Ammon's horn (tissue), 1 donor: ENCODE measurements around the gene MYO15B.

ENCODE experiments used
- DNase-seq: peaks from one replicate; pipeline ENCODE4 v3.0.0-alpha.2; 2016; ENCODE audit warnings: low spot score

MYO15B gene

DNA sequence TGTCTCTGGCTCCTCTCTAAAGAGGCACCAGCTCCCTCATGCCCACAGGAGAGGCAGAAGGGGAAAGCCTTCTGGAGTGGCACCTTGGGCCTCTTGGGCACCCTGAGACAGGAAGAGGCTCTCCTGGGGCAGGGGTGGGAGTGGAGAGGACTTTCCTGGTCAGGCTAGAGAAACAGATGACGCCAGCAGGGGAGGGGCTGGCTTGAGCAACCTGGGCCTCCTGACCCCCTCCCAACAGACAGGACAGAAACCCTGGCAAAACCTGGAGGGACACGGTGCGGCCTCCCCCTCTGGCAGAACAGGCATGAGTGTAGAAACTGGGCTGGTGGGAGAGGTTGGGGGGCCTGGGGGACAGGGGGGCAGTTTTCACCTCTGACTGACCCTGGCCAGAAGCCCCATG is 51.7 kb downstream of the MYO15B start:
- DNase-seq = no peak

- no peak for DNase-seq
Observed at GRCh38 chr17:75639771-75640555, 52.4 kb downstream of the MYO15B start.

DNA sequence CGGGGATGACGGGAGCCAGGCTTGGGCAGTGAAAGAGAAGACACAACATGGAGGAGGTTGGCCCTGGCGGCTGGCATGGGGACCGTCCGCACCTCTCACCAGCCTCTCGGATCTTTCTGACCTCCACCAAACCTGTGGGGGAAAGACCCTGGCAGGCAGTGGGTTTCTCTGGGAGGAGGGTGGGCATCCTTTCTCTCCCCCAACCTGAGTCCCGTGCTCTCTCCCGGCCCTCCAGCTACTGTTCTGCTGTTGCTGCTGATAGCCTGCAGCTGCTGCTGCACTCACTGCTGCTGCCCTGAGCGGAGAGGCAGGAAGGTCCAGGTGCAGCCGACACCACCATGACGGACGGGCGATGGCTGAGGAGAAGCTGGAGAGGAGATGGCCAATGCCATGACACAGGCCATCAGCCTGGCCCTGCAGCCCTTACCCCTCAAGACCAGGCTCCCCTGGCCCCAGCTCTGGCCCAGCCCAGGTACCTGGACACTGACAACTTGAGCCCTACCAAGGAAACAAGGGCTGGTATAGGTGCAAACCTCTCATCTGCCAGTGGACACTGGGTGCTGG is 53.0 kb downstream of the MYO15B start:
- DNase-seq = no peak

DNA sequence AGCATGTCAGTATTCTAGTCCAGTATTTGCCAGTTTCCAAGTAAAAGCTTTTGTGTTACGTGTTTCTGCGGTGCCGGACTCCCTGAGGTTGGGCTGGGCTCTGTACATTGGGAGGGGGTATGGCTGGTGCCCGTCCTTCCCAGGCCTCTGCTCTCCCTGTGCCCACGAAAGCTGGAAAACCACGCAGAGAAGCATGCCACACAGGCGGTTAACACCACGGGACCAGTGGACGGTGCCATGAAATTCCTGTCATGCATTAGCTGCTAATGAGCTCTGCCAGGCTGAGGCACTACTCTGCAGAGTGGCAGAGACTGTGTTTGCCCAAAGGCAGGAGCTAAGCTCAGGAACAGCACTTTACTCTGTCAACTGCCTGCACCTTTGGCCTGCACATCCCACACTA is 53.7 kb downstream of the MYO15B start:
- DNase-seq = peak; percentile 63

DNA sequence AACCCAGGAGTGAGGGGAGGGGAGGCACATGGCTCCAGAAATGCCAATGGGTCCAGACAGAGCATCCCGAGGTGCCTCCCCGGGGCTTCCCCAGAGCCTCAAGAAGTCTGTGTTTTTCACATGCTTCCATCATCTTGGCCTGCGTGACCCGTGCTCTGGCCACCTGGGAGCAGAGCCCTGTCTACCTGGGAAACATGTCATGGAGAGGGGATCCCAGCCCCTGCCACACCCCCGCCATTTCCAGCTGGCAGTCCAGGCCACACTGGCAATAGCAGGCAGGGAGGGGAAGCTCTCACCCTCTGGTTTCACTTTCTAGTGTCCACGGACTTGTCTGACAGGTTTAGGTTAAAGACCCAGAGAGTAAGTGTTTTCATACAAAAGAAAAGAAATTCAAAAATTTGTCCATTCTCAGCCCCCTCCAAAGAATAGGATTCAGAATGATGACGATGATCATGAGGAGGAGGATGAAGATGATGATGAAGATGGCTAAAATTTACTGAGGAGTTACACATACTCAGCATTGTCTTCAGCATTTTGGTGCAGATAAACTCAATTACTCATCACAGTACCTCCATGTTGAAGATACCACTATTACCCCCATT is 54.7 kb downstream of the MYO15B start:
- no peak for DNase-seq

DNA sequence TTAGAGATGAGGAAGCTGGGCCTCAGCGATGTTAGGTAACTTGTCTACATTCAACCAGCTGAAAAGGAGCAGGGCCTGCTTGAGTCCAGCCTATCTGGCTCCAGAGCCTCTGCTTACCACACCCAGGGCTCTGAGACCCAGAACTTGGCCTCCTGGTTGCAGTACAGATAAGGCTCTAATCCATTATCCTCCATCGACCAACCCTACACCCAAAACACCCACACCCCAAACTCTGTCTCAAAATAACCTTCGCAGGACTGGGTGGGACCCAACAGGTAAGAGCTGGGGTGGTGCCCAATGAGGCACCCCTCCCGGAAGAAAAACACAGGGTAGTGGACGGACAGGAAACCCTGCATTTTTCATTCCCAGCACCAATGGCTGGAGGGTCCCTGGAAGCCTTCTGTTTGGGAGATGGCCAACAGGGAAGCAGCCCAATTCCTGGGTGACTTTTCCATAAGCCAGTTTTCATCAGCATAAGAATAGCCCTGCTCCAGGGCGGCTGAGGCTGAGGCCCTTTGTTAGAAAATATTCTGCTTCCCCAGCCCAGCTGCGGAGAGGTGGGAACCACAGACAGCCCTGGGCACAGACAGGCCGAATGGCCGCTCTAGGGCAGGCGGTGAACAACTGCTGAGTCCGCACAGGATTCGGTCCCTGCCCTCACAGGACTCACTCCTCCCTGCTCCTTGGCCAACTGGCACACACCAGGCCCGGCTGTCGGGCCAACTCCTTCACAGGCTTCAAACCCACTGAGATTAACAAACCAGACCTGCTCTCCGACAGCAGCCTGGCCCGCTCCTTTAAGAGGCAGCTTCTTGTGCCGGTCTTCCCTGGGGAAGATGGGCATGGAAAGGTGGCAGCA is 55.4 kb downstream of the MYO15B start:
- no peak for DNase-seq

DNA sequence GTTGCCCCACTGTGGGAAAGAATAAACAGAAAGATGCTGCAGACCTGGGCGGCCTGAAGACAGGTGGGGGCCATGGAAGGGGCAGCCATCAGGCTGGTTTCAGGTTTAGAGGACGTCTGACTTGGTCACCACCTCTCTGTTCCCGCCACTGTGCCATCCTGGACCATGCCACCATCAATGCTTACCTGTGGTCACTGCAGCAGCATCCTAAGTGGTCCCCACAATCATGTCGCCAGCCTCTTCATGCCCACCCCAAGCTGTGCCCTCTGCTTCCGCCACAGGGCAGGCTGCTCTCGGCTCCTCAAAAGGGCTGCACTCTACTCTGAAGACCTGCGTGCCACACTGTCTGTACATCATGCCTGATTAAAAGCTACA is 56.0 kb downstream of the MYO15B start:
- no peak for DNase-seq

DNA sequence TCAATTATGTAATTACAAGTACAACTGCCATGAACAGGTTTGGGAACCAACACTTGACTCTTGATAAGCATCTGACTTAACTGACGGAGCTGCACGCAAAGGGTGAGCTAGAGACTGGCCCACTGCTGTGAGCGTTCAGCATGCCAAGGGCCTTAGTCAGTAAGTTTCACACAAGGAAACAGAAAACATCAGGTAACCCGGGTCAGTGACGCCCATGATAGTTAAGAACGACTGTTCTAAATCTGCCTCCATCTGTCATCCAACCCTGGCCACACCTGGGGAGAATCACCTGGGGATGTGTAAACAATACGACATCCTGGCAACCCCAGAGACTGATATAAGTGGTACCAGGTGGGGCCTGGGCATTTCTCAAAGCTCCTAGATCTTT is 57.9 kb downstream of the MYO15B start:
- DNase-seq = no peak

- peak; percentile 93 for DNase-seq
Observed at GRCh38 chr17:75645889-75646637, 58.5 kb downstream of the MYO15B start.

- DNase-seq = no peak
Observed at GRCh38 chr17:75646638-75646992, 59.0 kb downstream of the MYO15B start.

- no peak for DNase-seq
Observed at GRCh38 chr17:75647061-75647460, 59.5 kb downstream of the MYO15B start.

- DNase-seq = no peak
Observed at GRCh38 chr17:75647921-75648320, 60.3 kb downstream of the MYO15B start.

- no peak for DNase-seq
Observed at GRCh38 chr17:75649687-75650086, 62.1 kb downstream of the MYO15B start.

DNA sequence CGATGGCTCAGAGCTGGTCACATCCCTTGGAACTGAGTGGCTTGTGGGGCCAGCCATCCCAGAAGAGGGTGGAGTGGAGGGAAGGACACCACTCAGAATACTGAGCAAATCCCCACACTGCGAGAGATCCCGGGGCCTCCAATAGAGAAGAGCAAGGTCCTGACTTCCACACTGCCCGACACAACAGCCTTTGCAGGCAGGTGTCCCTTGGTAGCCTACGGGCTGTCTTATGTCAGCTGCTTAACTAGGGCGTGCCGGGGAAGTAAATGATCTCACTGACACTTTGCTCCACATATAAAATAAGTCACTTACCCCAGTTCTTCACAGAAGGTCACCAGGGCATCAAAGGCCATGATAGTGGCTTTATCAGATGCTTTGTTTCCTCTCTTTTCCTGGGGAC is 63.3 kb downstream of the MYO15B start:
- no peak for DNase-seq

DNA sequence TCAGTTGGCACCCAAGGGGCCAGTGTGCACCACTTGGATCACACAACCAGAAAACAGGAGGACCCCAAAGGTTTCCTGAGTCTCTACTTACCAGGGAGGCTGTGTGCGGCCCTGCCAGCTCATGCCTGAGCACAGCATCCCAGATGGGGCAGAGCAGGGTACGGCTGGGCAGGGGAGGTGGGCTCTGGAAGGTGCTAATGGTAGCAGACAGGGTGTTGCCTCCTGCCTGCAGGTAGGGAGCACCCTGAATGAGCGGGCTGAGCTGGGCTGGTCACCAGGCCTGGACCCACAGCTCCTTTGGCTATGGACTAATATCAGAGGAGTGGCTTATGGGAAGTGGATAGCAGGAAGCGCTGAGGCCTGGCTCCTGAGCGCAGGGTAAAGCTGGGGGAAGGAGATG is 64.7 kb downstream of the MYO15B start:
- DNase-seq = no peak

DNA sequence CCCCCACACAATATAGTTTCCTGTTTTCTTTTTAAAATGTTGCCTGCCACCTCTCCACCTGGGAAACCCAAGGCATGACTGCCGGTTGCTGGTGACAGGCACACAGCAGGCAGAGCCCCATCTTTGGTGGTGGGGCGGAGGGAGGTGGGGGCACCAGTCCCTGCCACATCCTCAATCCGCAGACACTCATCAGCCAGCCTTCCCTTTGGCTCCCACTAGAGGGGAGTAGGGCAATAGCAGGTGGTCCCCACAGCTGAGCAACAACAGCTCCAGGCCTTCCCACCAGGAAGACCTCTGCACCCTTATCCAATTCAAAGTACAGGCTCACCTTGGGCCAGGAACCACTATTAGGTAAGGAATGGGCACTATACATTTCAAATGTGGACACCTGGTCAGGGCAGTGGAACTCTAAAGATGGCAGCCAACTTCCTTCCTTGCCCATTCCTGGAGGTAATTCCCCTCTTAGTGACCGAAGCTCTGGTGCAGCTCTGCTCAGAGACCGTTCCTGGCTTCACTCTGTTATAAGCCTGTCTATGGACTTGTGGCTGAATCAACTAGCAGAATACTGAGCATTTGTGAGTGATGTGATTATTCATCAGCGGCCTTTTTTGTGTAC is 65.4 kb downstream of the MYO15B start:
- peak; percentile 67 for DNase-seq

- peak; percentile 78 for DNase-seq
Observed at GRCh38 chr17:75654176-75654575, 66.6 kb downstream of the MYO15B start.

GRCh38 chr17:75658237-75658636 is 70.6 kb downstream of the MYO15B start:
- no peak for DNase-seq

DNA sequence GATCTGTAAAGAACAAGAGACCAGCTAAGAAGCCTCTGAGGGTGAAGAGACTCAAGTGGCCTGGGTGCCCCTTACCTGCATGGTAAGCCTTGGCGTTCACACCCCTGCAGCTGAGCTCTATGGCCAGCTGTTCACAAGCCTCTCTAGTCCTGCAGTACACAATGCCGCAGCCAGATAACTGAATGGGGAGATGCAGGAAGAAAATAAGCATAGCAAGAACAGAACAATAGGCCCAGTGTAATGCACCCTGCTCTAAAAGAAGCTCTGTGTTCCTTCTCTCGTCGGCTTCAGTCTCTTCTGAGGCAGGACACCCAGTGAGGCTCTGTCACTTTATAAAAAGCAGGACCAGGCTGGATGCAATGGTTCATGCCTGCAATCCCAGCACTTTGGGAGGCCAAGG is 73.9 kb downstream of the MYO15B start:
- DNase-seq = peak; percentile 92

GRCh38 chr17:75662511-75662910 is 74.9 kb downstream of the MYO15B start:
- no peak for DNase-seq

DNA sequence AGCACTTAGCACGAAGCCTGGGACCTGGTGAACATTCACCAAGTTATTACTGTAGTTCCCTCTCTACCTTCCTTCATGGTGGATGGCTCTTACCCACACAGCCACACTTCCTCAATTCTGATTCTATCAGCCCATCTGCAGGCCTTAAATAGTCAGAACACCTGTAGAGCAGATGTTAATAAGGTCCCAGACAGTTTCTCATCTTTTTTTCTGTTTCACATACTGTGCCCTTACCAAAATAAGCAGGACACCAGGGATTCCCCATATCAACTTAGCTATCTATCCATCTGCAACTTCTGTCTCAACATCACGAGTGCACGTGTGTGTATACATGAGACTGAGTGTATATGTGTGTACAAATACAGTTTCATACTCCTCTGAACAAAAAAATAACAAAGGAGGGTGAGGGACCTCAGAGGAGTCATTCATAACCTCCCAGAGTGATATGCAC is 76.5 kb downstream of the MYO15B start:
- no peak for DNase-seq
